Gastrocnemius medialis (tissue), 4 donors: ENCODE results near the gene EBLN2. TPM values are rescaled to one million over a fixed set of nuclear protein-coding genes. Genes with fewer than 3 reads are reported as not detected.
A peak's percentile ranks its signal among the peaks of the same experiment; 100 is the strongest.

Experiments
- ATAC-seq, 2 donors: fragments of 150-250 bp; one replicate each; pipeline ENCODE4 v1.9.1; 2016
- DNase-seq, 2 donors: peaks; one replicate each; pipeline ENCODE4 v3.0.0-alpha.2; 2019
- H3K27ac ChIP-seq, 4 donors: fragments of 200-600 bp; sonication (generic); 1 replicate in 1 of 4; 2 replicates in 3 of 4; pipeline ENCODE4 v1.5.1; 2016 to 2018; ENCODE audit warnings: mild to moderate bottlenecking in 2 of 4, moderate library complexity in 1 of 4
- H3K27me3 ChIP-seq, 3 donors: fragments of 200-600 bp; sonication (generic) in 2 of 3; 1 replicate in 1 of 3; 2 replicates in 2 of 3; pipeline versions ENCODE4 v1.5.1 to v1.6.0; 2016 to 2019; ENCODE audit warnings: mild to moderate bottlenecking in 1 of 3, moderate library complexity in 1 of 3
- H3K36me3 ChIP-seq, 2 donors: fragments of 200-600 bp; sonication (generic) in 1 of 2; one replicate each; pipeline ENCODE4 v1.5.1; 2017 to 2018
- H3K4me1 ChIP-seq, 2 donors: fragments of 200-600 bp; sonication (generic) in 1 of 2; one replicate each; pipeline ENCODE4 v1.5.1; 2016 to 2017; ENCODE audit warnings: mild to moderate bottlenecking in 2 of 2
- H3K4me3 ChIP-seq, 4 donors: fragments of 200-600 bp; sonication (generic) in 3 of 4; 1 replicate in 1 of 4; 2 replicates in 3 of 4; pipeline ENCODE4 v1.5.1; 2016 to 2019; ENCODE audit warnings: mild to moderate bottlenecking in 2 of 4
- H3K9me3 ChIP-seq, 3 donors: fragments of 200-600 bp; sonication (generic) in 2 of 3; 1 replicate in 1 of 3; 2 replicates in 2 of 3; pipeline ENCODE4 v1.5.1; 2016 to 2019
- POLR2A ChIP-seq, 2 donors: fragments of 450-650 bp; IDR thresholded peaks; one replicate each; pipeline ENCODE4 v1.6.1; 2017; ENCODE audit warnings: antibody characterized with exemption in 2 of 2, mild to moderate bottlenecking in 2 of 2, moderate library complexity in 2 of 2
- in situ Hi-C, 4 donors: fragments of 200-750 bp; cut with MboI; loops; one replicate each; pipeline versions ENCODE4 v1.15.0 to v1.8.0; 2017; ENCODE audit warnings: low sequenced_read_pairs in 4 of 4
- intact Hi-C: fragments of 100-400 bp; cut with DNase I; formaldehyde crosslinking; loops from one replicate; pipeline ENCODE4 v1.15.1; 2023; ENCODE audit warnings: low total_unique reads
- total RNA-seq, 4 donors: library from RNA; depleted of rRNA; stranded (reverse); fragments of >200 nt; gene quantifications; one replicate each; pipeline versions ENCODE4 v1.1.0 to v1.2.3, GENCODE V29; 2016
- TF ChIP-seq, protein P1 (sequence below), 5 experiments: fragments of 450-650 bp in 3 of 5; fragments of 200-600 bp in 2 of 5; sonication (generic) in 2 of 5; IDR thresholded peaks in 4 of 5; conservative IDR thresholded peaks in 1 of 5; 1 replicate in 4 of 5; 2 replicates in 1 of 5; pipeline ENCODE4 v1.5.1; 2016 to 2019; ENCODE audit warnings: antibody characterized with exemption in 5 of 5, mild to moderate bottlenecking in 3 of 5, moderate library complexity in 3 of 5

Gene EBLN2
- total RNA-seq, 4 donors from 2014 or later, result 0.18 to 4.8 (median 0.65) TPM

DNA sequence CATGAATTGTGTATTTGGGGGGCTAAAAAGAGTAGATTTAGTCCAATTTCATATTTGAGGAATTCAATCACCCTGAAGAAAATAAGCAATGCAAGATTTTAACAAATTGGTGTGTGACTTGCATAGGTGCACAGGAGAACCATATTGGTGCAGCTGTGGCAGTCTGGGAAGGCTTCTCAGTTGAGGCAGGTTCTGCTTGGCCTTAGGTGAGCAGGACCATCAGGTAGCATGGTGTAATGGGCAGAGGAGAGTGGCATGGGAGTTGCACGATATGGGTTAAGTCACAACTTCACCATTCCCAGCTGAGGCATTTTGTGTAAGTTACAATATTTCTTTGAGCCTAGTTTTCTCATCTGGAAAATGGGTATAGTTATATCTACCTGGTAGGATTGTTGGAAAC is 10.5 kb downstream of the EBLN2 start:
- no peak for TF ChIP-seq POLR2A (IDR thresholded peaks at IDR 0.05)
- TF ChIP-seq, protein P1, sequence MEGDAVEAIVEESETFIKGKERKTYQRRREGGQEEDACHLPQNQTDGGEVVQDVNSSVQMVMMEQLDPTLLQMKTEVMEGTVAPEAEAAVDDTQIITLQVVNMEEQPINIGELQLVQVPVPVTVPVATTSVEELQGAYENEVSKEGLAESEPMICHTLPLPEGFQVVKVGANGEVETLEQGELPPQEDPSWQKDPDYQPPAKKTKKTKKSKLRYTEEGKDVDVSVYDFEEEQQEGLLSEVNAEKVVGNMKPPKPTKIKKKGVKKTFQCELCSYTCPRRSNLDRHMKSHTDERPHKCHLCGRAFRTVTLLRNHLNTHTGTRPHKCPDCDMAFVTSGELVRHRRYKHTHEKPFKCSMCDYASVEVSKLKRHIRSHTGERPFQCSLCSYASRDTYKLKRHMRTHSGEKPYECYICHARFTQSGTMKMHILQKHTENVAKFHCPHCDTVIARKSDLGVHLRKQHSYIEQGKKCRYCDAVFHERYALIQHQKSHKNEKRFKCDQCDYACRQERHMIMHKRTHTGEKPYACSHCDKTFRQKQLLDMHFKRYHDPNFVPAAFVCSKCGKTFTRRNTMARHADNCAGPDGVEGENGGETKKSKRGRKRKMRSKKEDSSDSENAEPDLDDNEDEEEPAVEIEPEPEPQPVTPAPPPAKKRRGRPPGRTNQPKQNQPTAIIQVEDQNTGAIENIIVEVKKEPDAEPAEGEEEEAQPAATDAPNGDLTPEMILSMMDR (IDR thresholded peaks at IDR 0.05 in 4 of 5, conservative IDR thresholded peaks at IDR 0.05 in 1 of 5), result no peak
- in situ Hi-C loops, result loop anchor here (25.0 kb wide), 3 partner anchors 135 to 235 kb away; partner anchors contain the start of gene SHQ1 (in 2 of the 4)
- intact Hi-C loops, result no loop called here
- ATAC-seq, result no peak
- Histone ChIP-seq H3K4me1 (peaks cover 4 to 16% of the 10 kb centered on the region in 2 donors), H3K9me3 (no peaks in the 10 kb centered on the region), H3K4me3 (no peak overlapping the region), H3K27me3 (no peaks in the 10 kb centered on the region), H3K36me3 (peaks cover 0 to 3% of the 10 kb centered on the region in 2 donors), H3K27ac (no peak overlapping the region)
- DNase-seq, result no peak

DNA sequence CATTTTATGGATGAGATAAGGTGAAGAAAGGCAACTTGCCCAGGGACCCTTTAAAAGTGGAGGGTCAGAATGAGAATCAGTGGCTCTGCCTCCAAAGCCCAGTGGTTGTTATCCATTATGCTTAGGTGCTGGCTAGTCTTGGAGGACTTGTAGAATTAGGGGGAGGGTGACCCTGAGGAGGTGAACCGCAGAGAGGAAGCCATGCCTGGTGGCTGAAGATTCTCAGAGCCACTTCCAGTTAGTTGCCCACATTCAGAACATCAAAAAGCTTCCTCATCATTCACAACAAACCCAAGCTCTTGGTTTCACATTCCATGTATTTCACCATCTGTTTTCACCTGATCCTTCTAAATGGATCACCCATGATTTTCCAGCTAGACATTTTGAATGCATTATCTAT is 11.2 kb downstream of the EBLN2 start:
- H3K27ac ChIP-seq, result peak overlapping the region in 2 of 4 donors; percentile 20 to 69
- DNase-seq, result no peak
- no peak overlapping the region for H3K4me3 ChIP-seq
- TF ChIP-seq POLR2A (IDR thresholded peaks at IDR 0.05), result no peak
- TF ChIP-seq, protein P1 (IDR thresholded peaks at IDR 0.05 in 4 of 5, conservative IDR thresholded peaks at IDR 0.05 in 1 of 5), result no peak
- in situ Hi-C loops (loop anchor here (25.0 kb wide), 3 partner anchors 135 to 235 kb away; partner anchors contain the start of gene SHQ1 (in 2 of the 4)), intact Hi-C loops (no loop called here)
- peak in 1 of 2 donors; percentile 59 for ATAC-seq
- H3K9me3 ChIP-seq, result no peaks in the 10 kb centered on the region
- H3K4me1 ChIP-seq, result peaks cover 4 to 16% of the 10 kb centered on the region in 2 donors
- no peaks in the 10 kb centered on the region for H3K36me3 ChIP-seq
- no peaks in the 10 kb centered on the region for H3K27me3 ChIP-seq

DNA sequence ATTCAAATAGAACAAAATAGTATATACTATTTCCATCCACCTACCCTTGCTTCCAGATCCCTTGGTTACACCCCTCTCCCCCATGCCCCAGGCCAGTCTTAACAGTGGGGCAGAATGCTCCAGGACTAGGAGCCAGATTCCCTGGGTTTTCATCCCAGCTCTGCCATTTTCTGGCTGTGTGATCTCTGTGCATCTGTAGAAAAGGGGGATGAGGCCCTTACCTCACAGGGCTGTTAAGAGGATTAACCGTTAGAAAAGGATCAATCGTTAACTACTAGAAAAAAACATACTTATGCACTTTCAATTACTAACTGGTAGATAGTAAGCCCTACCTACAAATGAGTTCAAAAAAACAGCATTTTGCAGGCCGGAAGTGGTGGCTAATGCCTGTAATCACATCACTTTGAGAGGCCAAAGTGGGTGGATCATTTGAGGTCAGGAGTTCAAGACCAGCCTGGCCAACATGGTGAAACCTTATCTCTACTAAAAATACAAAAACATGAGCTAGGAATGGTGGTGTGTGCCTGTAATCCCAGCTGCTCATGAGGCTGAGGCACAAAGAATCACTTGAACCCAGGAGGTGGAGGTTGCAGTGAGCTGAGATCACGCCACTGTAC is 11.7 kb downstream of the EBLN2 start:
- in situ Hi-C loops, result loop anchor here (25.0 kb wide), 3 partner anchors 136 to 236 kb away; partner anchors contain the start of gene SHQ1 (in 2 of the 4)
- Histone ChIP-seq H3K36me3 (no peaks in the 10 kb centered on the region), H3K27ac (peak overlapping the region in 2 of 4 donors; percentile 20 to 69), H3K9me3 (no peaks in the 10 kb centered on the region), H3K4me3 (no peak overlapping the region), H3K27me3 (no peaks in the 10 kb centered on the region), H3K4me1 (peaks cover 4 to 16% of the 10 kb centered on the region in 2 donors)
- DNase-seq (peak; percentile 11 to 30), ATAC-seq (peak in 1 of 2 donors; percentile 39)
- intact Hi-C loops, result no loop called here
- no peak for TF ChIP-seq POLR2A (IDR thresholded peaks at IDR 0.05)
- TF ChIP-seq, protein P1 (IDR thresholded peaks at IDR 0.05 in 4 of 5, conservative IDR thresholded peaks at IDR 0.05 in 1 of 5), result no peak

DNA sequence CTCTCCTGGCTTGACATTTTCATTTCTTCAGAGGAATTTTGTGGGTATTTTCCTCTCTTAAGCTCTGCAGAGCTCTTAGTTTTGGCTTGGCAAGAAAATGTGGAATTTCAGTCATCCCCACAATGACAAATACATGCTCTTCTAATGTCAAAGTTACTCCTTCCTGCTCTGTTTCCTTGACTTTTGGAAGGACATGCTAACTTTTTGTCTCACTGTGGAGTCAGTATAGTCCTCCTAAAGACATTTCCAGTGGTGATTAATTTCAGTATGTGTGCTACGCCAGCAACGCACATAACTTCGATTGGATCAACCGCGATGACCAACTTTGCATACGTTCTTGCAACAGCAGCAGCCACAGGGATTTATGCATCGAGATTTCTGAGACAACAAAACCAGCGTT is 13.3 kb downstream of the EBLN2 start:
- intact Hi-C loops, result no loop called here
- ATAC-seq (no peak), DNase-seq (no peak)
- TF ChIP-seq POLR2A (IDR thresholded peaks at IDR 0.05), result no peak
- TF ChIP-seq, protein P1 (IDR thresholded peaks at IDR 0.05 in 4 of 5, conservative IDR thresholded peaks at IDR 0.05 in 1 of 5), result no peak
- H3K27ac ChIP-seq, result no peak overlapping the region
- H3K4me1 ChIP-seq, result peaks cover 4 to 16% of the 10 kb centered on the region in 2 donors
- H3K9me3 ChIP-seq, result no peaks in the 10 kb centered on the region
- H3K27me3 ChIP-seq, result no peaks in the 10 kb centered on the region
- in situ Hi-C loops, result loop anchor here (25.0 kb wide), 8 partner anchors 137 to 1362 kb away; partner anchors contain the start of genes EIF4E3 (in 2 of the 4) and SHQ1 (in 2 of the 4)
- H3K4me3 ChIP-seq, result no peak overlapping the region
- H3K36me3 ChIP-seq, result no peaks in the 10 kb centered on the region
